Measurements from ENCODE around the gene CAND1.

DNA sequence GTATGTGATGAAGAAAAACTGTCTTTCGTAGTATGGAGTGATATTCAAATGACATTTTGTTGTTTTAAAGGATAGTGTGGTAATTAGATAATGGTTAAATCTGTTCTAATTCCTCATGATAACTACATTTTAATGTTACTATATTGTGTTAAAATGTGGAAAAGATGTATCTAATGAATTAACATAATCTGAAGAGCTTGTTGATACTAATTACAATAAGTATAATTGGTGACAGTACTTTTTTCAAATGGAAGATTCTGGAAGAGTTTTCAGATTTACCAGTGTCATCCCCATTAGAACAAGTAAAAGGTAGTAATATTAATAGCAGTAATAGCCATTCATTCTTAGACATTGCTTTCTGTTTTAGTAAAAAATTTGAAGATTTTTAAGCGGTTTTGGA is 37.6 kb downstream of the CAND1 start:
- TF ChIP-seq EZH2phosphoT487 (IDR thresholded peaks at IDR 0.05; ENCODE audit: insufficient read depth, low read depth) (no peak), EZH2 (IDR thresholded peaks at IDR 0.05; ENCODE audit: insufficient read depth, poor library complexity, severe bottlenecking) (no peak)

Measured in GM23248 (cell line).